Fibroblast of lung (primary cell): ENCODE measurements around the gene NFATC2. TPM values are rescaled to one million over a fixed set of nuclear protein-coding genes. Genes with fewer than 3 reads are reported as not detected.
A peak's percentile ranks its signal among the peaks of the same experiment; 100 is the strongest.

Experiments
- DNase-seq, 2 donors: peaks; one replicate each; pipeline versions ENCODE4 v3.0.0 to v3.0.0-alpha.2; 2010; ENCODE audit warnings: low read depth in 2 of 2
- H2AFZ ChIP-seq: 2 replicates; pipeline ENCODE4 v1.5.1; 2012; ENCODE audit warnings: low read length, control low read depth, inconsistent platforms
- H3K27ac ChIP-seq: 2 replicates; pipeline ENCODE4 v1.5.1; 2011; ENCODE audit warnings: low read length, control low read depth; ENCODE audit not compliant: insufficient read depth
- H3K27me3 ChIP-seq: 2 replicates; pipeline ENCODE4 v1.5.1; 2011; ENCODE audit warnings: mild to moderate bottlenecking, low read length; ENCODE audit not compliant: control insufficient read depth, insufficient read depth
- H3K36me3 ChIP-seq: 2 replicates; pipeline ENCODE4 v1.5.1; 2011; ENCODE audit warnings: low read length; ENCODE audit not compliant: control insufficient read depth, insufficient read depth
- H3K4me1 ChIP-seq: 2 replicates; pipeline ENCODE4 v1.5.1; 2011; ENCODE audit warnings: low read length; ENCODE audit not compliant: control insufficient read depth, insufficient read depth; ENCODE audit errors: extremely low read depth
- H3K4me2 ChIP-seq: 2 replicates; pipeline ENCODE4 v1.5.1; 2011; ENCODE audit warnings: low read length, control low read depth; ENCODE audit not compliant: insufficient read depth; ENCODE audit errors: extremely low read depth
- H3K4me3 ChIP-seq, 4 experiments: fragments of 200-600 bp in 1 of 4; sonication (generic) in 1 of 4; replicated peaks in 1 of 4; 2 replicates each; pipeline ENCODE4 v1.5.1; 2011 to 2016; ENCODE audit warnings: low read length in 4 of 4, low read depth in 3 of 4, mild to moderate bottlenecking in 3 of 4, control low read depth in 2 of 4, inconsistent platforms in 1 of 4, mixed read lengths in 1 of 4; ENCODE audit not compliant: insufficient read depth in 1 of 4; ENCODE audit errors: control extremely low read depth in 1 of 4
- H3K79me2 ChIP-seq: 2 replicates; pipeline ENCODE4 v1.5.1; 2012; ENCODE audit warnings: mild to moderate bottlenecking, low read length, inconsistent platforms; ENCODE audit not compliant: control insufficient read depth, insufficient read depth
- H3K9ac ChIP-seq: 2 replicates; pipeline ENCODE4 v1.5.1; 2011; ENCODE audit warnings: mild to moderate bottlenecking, low read length, control low read depth; ENCODE audit not compliant: insufficient read depth
- H3K9me3 ChIP-seq: 2 replicates; pipeline ENCODE4 v1.5.1; 2012; ENCODE audit warnings: low read depth, low read length; ENCODE audit not compliant: control insufficient read depth, insufficient read depth
- H4K20me1 ChIP-seq: 2 replicates; pipeline ENCODE4 v1.5.1; 2011; ENCODE audit warnings: low read length; ENCODE audit not compliant: control insufficient read depth, insufficient read depth; ENCODE audit errors: extremely low read depth
- CTCF ChIP-seq, 2 donors: IDR thresholded peaks in 1 of 2; conservative IDR thresholded peaks in 1 of 2; 1 replicate in 1 of 2; 2 replicates in 1 of 2; pipeline ENCODE4 v1.5.1; 2011 to 2012; ENCODE audit warnings: low read length in 2 of 2, control low read depth in 1 of 2, inconsistent platforms in 1 of 2, low read depth in 1 of 2, mild to moderate bottlenecking in 1 of 2
- EZH2 ChIP-seq: IDR thresholded peaks from 2 replicates; pipeline ENCODE4 v1.5.1; 2012; ENCODE audit warnings: low read length, control low read depth, mild to moderate bottlenecking; ENCODE audit errors: missing control alignments
- polyA plus RNA-seq, 2 donors: library from polyadenylated mRNA; depleted of rRNA in 1 of 2; stranded (reverse) in 1 of 2; unstranded in 1 of 2; fragments of >200 nt; gene quantifications; 2 replicates each; pipeline ENCODE4 v1.2.1, GENCODE V29; 2011 to 2012; ENCODE audit warnings: missing spikeins in 1 of 2
- total RNA-seq: library from RNA; depleted of rRNA; stranded (reverse); fragments of >200 nt; gene quantifications from 2 replicates; pipeline ENCODE4 v1.2.1, GENCODE V29; 2014

The NFATC2 gene
- total and polyA plus RNA-seq, 2 donors (not counting 1 experiment from before 2014, with no cell fraction given): 0.50 to 1.2 TPM

- no peak overlapping the region for H3K9ac ChIP-seq
- no peak overlapping the region for H2AFZ ChIP-seq
- no peaks in the 10 kb centered on the region for H3K9me3 ChIP-seq
- peak overlapping the region; percentile 68 for H3K4me2 ChIP-seq
- H3K79me2 ChIP-seq: no peaks in the 10 kb centered on the region
- peak overlapping the region; percentile 61 for H3K27ac ChIP-seq
- peak in 1 of 2 donors; percentile 48 for DNase-seq
- no peaks in the 10 kb centered on the region for H3K36me3 ChIP-seq
- H3K27me3 ChIP-seq: no peaks in the 10 kb centered on the region
- no peaks in the 10 kb centered on the region for H4K20me1 ChIP-seq
- H3K4me1 ChIP-seq: peaks cover 23% of the 10 kb centered on the region
- peak overlapping the region in 1 of 4 experiments; percentile 36 for H3K4me3 ChIP-seq
- TF ChIP-seq CTCF (conservative IDR thresholded peaks at IDR 0.05 in 1 of 2, IDR thresholded peaks at IDR 0.05 in 1 of 2; ENCODE audit: low read depth in 1 of 2, low read length in 2 of 2) (no peak), EZH2 (no peak)
Measured at GRCh38 chr20:51529758-51530157, 12.8 kb downstream of the NFATC2 start.

GRCh38 chr20:51529081-51529681 is 13.3 kb downstream of the NFATC2 start:
- H3K4me1 ChIP-seq: peaks cover 23% of the 10 kb centered on the region

More at GRCh38 chr20:51529081-51529681, 13.3 kb downstream of the NFATC2 start:
- Histone ChIP-seq H3K9ac (peak overlapping the region; percentile 11), H3K27ac (peak overlapping the region; percentile 75), H3K79me2 (no peaks in the 10 kb centered on the region), H3K4me2 (peak overlapping the region; percentile 68), H4K20me1 (no peaks in the 10 kb centered on the region), H3K9me3 (no peaks in the 10 kb centered on the region), H3K4me3 (peak overlapping the region in 2 of 4 experiments; percentile 23 to 36), H3K36me3 (no peaks in the 10 kb centered on the region), H2AFZ (no peak overlapping the region), H3K27me3 (no peaks in the 10 kb centered on the region)
- DNase-seq: peak; percentile 56 to 60
- no peak for TF ChIP-seq EZH2
- no peak for TF ChIP-seq CTCF (conservative IDR thresholded peaks at IDR 0.05 in 1 of 2, IDR thresholded peaks at IDR 0.05 in 1 of 2; ENCODE audit: low read depth in 1 of 2, low read length in 2 of 2)
